ENCODE measurements around the gene FOXN3. TPM values are rescaled to one million over a fixed set of nuclear protein-coding genes. Genes with fewer than 3 reads are reported as not detected.
A peak's percentile ranks its signal among the peaks of the same experiment; 100 is the strongest.

The FOXN3 gene
- total RNA-seq, 4 donors from 2014 or later = 129 to 213 (median 163) TPM

- DNase-seq = peak in 2 of 3 donors; percentile 76 to 82
- H3K4me3 ChIP-seq = peak overlapping the region in 1 of 4 donors; percentile 21
These were observed 51.8 kb downstream of the FOXN3 start for GRCh38 chr14:89365061-89365801.

GRCh38 chr14:89364316-89364715, 52.7 kb downstream of the FOXN3 start:
- no peaks in the 10 kb centered on the region for H3K36me3 ChIP-seq
- H3K27me3 ChIP-seq = no peaks in the 10 kb centered on the region
- H3K27ac ChIP-seq = peak overlapping the region in 3 of 4 donors; percentile 50 to 74 (median 72)
- H3K4me1 ChIP-seq = peaks cover 0 to 46% (median 10%) of the 10 kb centered on the region in 4 donors
- H3K4me3 ChIP-seq = no peak overlapping the region
- no peak for TF ChIP-seq CTCF (IDR thresholded peaks at IDR 0.05)
- no peak for TF ChIP-seq POLR2A (IDR thresholded peaks at IDR 0.05)
- DNase-seq = no peak
- H3K9me3 ChIP-seq = no peaks in the 10 kb centered on the region

More at GRCh38 chr14:89365061-89365801, 51.8 kb downstream of the FOXN3 start:
- Histone ChIP-seq H3K36me3 (no peaks in the 10 kb centered on the region), H3K9me3 (no peaks in the 10 kb centered on the region), H3K4me1 (peaks cover 0 to 53% (median 10%) of the 10 kb centered on the region in 4 donors), H3K27me3 (no peaks in the 10 kb centered on the region), H3K27ac (peak overlapping the region; percentile 24 to 74 (median 61))
- TF ChIP-seq CTCF (IDR thresholded peaks at IDR 0.05) = no peak
- TF ChIP-seq POLR2A (IDR thresholded peaks at IDR 0.05) = no peak

- Histone ChIP-seq H3K27me3 (no peaks in the 10 kb centered on the region), H3K4me1 (peaks cover 0 to 18% (median 5%) of the 10 kb centered on the region in 4 donors), H3K36me3 (peaks cover 0 to 9% (median 0%) of the 10 kb centered on the region in 3 donors), H3K4me3 (no peak overlapping the region), H3K9me3 (no peaks in the 10 kb centered on the region), H3K27ac (no peak overlapping the region)
- TF ChIP-seq CTCF (IDR thresholded peaks at IDR 0.05) (no peak), POLR2A (IDR thresholded peaks at IDR 0.05) (no peak)
- DNase-seq = no peak
These were observed 56.8 kb downstream of the FOXN3 start for GRCh38 chr14:89360277-89360676.

GRCh38 chr14:89359477-89360222, 57.4 kb downstream of the FOXN3 start:
- H3K36me3 ChIP-seq = peaks cover 0 to 9% (median 0%) of the 10 kb centered on the region in 3 donors
- no peaks in the 10 kb centered on the region for H3K27me3 ChIP-seq
- H3K4me3 ChIP-seq = no peak overlapping the region
- H3K27ac ChIP-seq = peak overlapping the region in 2 of 4 donors; percentile 19 to 31
- no peaks in the 10 kb centered on the region for H3K9me3 ChIP-seq
- no peak for DNase-seq
- peaks cover 0 to 12% (median 4%) of the 10 kb centered on the region in 4 donors for H3K4me1 ChIP-seq
- TF ChIP-seq CTCF (IDR thresholded peaks at IDR 0.05) (no peak), POLR2A (IDR thresholded peaks at IDR 0.05) (no peak)

GRCh38 chr14:89357655-89358297, 59.3 kb downstream of the FOXN3 start:
- H3K9me3 ChIP-seq = no peaks in the 10 kb centered on the region
- peaks cover 0 to 5% (median 2%) of the 10 kb centered on the region in 4 donors for H3K4me1 ChIP-seq
- H3K36me3 ChIP-seq = peaks cover 0 to 9% (median 0%) of the 10 kb centered on the region in 3 donors
- no peaks in the 10 kb centered on the region for H3K27me3 ChIP-seq
- DNase-seq = no peak
- TF ChIP-seq POLR2A (IDR thresholded peaks at IDR 0.05) = no peak
- TF ChIP-seq CTCF (IDR thresholded peaks at IDR 0.05) = no peak
- no peak overlapping the region for H3K27ac ChIP-seq
- H3K4me3 ChIP-seq = no peak overlapping the region
